Peyer's patch (tissue), 4 donors: ENCODE results near the gene SRRM1.

Experiments used
- CTCF ChIP-seq, 6 experiments: fragments of 450-650 bp in 4 of 6; fragments of 200-600 bp in 2 of 6; sonication (generic) in 1 of 6; IDR thresholded peaks; one replicate each; pipeline ENCODE4 v1.5.1; 2017 to 2019; ENCODE audit warnings: antibody characterized with exemption in 6 of 6, mild to moderate bottlenecking in 3 of 6, moderate library complexity in 1 of 6
- POLR2A ChIP-seq, 2 donors: fragments of 450-650 bp; IDR thresholded peaks; one replicate each; pipeline ENCODE4 v1.5.1; 2017; ENCODE audit warnings: antibody characterized with exemption in 2 of 2, mild to moderate bottlenecking in 2 of 2, moderate library complexity in 2 of 2

DNA sequence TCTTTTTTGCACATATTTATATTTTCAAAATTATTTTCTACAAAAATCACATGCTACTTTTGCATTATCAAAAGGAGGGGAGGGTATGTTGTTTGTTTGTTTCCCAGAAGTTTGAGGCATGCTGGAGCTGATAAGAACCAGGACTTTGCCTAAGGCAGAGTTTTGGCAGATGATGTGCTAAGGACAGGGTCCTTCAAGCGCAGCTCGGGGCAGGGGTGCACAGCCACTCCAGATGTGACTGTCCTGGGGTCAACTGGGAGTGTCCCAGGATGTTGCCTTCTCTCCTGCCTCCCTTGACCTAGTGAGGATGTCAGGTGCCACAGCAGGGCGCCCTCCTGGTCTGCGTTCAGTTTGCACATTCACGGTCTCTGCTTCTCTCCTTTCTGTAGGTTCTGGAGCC lies 42.6 kb upstream of the SRRM1 start:
- TF ChIP-seq CTCF (IDR thresholded peaks at IDR 0.05), result no peak
- TF ChIP-seq POLR2A (IDR thresholded peaks at IDR 0.05), result no peak
